CD4-positive, alpha-beta T cell treated with Interleukin-6 for 4 hours (primary cell): ENCODE data around the gene CYP4F11.
"Not testable (repeated sequence)": the region's sequence is repeated elsewhere in the genome, so short reads cannot be mapped to it uniquely, and the experiment has no call there.

ENCODE experiments used
- DNase-seq: peaks from one replicate; pipeline ENCODE4 v3.0.0-alpha.2; 2020; ENCODE audit warnings: mixed read lengths

The CYP4F11 gene

GRCh38 chr19:15922021-15922420 is 12.3 kb downstream of the CYP4F11 start:
- DNase-seq = no peak

DNA sequence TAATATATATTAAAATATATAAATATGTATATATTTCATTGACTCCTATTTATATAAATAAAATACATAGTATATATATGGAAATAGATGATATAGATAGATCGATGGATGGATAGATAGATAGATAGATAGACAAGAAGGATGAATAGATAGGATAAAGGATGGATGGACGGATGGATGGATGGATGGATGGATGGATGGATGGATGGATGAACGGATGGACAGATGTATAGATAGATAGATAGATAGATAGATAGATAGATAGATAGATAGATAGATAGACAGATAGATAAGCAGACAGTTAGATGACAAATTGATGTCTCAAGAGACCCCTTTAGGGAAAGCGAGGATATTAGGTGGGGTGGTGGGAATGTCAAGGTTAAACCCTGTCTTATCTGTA is 15.1 kb downstream of the CYP4F11 start:
- no peak for DNase-seq

- no peak for DNase-seq
Measured at GRCh38 chr19:15915109-15915508, 19.2 kb downstream of the CYP4F11 start.

- no peak for DNase-seq
Measured at GRCh38 chr19:15913830-15914229, 20.5 kb downstream of the CYP4F11 start.

- DNase-seq = no peak
Measured at GRCh38 chr19:15913384-15913783, 20.9 kb downstream of the CYP4F11 start.

- DNase-seq = no peak
Measured at GRCh38 chr19:15911599-15912235, 22.6 kb downstream of the CYP4F11 start.

GRCh38 chr19:15905026-15905425 is 29.3 kb downstream of the CYP4F11 start:
- DNase-seq = no peak

DNA sequence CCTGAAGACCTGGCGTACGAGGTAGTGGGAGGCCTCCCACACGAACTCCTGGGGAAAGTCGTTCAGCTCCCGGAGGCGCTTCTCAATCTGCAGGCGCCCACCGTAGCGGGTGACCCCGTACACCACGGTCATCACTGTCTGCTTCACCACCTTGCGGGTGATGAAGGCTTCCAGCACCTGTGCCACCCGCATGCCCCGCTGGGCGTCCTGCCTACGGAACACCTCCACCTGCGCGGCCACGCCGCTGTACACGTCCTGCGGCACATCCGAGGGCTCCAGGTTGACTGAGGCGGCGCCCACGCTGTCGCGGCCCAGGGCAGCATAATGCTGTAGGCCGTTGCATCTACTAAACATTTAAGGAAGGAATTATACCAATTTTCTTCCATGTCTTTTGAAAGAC is 31.4 kb downstream of the CYP4F11 start:
- not testable (repeated sequence) for DNase-seq

- DNase-seq = no peak
Measured at GRCh38 chr19:15902254-15902653, 32.1 kb downstream of the CYP4F11 start.

- DNase-seq = no peak
Measured at GRCh38 chr19:15900504-15900903, 33.8 kb downstream of the CYP4F11 start.

DNA sequence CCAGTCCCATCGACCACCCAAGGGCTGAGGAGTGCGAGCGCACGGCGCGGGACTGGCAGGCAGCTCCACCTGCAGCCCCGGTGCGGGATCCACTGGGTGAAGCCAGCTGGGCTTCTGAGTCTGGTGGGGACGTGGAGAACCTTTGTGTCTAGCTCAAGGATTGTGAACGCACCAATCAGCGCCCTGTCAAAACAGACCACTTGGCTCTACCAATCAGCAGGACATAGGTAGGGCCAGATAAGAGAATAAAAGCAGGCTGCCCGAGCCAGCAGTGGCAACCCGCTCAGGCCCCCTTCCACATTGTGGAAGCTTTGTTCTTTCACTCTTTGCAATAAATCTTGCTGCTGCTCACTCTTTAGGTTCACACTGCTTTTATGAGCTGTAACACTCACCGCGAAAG is 34.3 kb downstream of the CYP4F11 start:
- not testable (repeated sequence) for DNase-seq

DNA sequence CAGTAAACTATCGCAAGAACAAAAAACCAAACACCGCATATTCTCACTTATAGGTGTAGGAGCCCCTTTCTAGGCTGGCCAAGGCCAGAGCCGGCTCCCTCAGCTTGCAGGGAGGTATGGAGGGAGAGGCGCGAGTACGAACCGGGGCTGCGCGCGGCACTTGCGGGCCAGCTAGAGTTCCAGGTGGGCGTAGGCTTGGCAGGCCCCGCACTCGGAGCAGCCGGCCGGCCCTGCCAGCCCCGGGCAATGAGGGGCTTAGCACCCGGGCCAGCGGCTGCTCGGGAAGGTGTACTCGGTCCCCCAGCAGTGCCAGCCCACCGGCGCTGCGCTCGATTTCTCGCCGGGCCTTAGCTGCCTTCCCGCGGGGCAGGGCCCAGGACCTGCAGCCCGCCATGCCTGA is 34.8 kb downstream of the CYP4F11 start:
- not testable (repeated sequence) for DNase-seq

GRCh38 chr19:15897738-15898276 is 36.5 kb downstream of the CYP4F11 start, which contains the start of gene CYP4F2:
CYP4F2 (minus strand) TSS chr19:15898074; CDS start chr19:15897611, 463 bp downstream.
- no peak for DNase-seq

GRCh38 chr19:15897026-15897737 is 37.1 kb downstream of the CYP4F11 start:
- DNase-seq = no peak

DNA sequence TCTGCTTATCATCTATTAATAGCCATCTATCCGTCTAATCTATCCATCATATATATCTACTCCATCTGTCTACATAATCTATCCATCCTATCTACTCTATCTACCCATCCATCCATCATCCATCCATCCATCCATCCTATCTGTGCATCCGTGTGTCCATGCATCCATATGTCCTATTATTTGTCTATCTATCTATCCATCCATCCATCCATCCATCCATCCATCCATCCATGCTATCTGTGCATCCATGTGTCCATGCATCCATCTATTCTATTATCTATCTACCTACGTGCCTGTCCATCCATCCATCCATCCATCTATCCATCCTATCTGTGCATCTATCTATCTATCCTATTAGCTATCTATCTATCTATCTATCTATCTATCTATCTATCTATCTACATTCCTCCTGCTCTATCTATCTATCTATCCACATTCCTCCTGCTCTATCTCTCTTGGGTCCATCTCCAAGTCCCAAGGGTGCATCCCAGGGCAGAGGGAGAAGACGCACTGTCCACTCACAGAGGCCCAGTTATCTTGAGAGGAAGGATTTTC is 38.4 kb downstream of the CYP4F11 start:
- no peak for DNase-seq

DNA sequence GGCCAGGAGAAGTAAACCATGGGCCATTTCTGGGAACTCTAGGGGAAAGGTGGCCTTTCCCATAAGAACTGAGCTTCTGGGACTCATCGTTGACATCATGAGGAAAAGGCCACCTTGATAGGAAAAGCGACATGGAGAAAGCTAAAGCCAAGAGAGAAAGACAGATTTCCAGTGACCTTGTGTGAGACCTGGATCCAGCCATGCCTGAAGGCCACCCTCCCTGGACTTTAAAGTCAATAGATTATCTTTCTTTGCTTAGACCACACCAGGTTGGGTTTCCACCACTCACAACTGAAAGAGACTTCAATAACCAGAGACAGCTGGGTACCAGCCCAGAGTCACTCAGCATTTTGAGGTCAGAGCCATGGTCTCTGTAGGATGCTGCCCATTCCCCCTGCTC is 40.0 kb downstream of the CYP4F11 start:
- no peak for DNase-seq

DNA sequence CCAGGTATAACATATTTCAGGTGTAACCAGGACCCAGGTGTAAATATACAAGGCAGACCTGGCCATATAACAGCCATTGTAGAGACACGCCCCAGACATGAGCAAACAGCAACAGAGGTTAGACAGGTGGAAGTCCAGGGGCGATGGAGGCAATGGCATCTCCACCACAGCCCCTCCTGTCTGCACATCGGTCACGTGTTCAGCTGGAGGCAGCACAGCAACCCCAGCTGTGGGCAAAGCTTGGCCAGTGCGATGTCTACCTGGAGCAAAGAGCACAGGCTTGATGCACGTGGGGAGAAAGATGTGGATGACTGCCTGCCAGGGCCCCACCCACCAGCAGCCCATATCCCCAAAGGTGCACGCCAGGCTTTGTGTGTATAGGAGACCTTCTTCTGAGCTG is 40.9 kb downstream of the CYP4F11 start:
- DNase-seq = no peak

DNA sequence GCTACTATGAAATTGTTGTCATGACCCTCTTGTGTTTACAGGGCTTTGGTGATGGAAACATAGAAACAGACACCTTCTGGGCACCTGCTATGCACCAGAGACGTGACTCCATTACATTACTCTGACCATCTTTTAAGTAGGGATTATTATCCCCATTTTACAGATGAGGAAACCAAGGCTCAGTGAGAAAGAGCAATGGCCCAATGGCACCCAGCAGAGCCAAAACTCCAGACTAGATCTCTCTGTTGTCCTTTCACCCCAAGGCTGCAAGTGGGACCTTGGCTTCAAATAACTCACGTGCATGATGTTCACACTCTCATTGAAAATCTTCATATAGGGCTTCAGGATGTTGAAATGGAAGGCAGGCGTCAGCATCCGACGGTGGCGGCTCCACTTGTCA is 42.3 kb downstream of the CYP4F11 start:
- DNase-seq = no peak

DNA sequence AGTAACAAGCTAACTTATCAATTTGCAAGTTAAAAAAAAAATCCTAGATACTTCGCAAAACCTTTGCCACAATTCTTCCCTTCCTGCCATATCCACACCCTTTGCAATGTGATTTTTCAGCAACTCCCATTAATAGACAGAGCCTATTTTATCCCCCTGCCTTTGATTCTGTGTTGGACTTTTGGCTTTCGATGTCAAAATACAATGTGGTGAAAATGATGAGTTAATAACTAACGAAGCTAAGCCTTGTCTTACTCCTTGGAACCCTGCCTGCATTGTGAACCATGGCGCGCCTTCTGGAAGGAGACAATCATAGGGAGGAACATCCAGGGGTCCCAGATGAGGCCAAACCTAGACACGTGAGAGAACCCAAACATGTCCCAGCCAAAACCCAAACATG is 42.9 kb downstream of the CYP4F11 start:
- DNase-seq = no peak

- not testable (repeated sequence) for DNase-seq
Measured at GRCh38 chr19:15889339-15889738, 45.0 kb downstream of the CYP4F11 start.

GRCh38 chr19:15885919-15886318 is 48.4 kb downstream of the CYP4F11 start:
- no peak for DNase-seq

DNA sequence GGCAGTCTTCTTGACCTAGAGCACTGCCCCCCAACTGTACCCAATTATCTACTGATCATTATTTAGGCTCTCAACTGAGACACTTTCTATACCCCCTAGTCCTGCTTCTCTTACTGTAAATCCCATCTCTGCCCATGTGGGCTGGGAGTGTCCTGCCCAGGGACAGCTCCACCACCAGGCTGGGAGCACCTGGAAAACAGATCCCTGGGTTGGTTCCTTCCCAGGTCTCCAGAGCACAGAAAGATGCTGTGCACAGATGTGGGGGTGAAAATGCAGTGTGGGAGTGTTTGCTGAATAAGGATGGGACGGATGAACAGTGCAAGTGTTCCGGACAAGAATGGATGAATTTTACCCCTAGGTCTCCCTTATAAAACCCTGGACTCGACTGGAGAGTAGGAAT is 49.2 kb downstream of the CYP4F11 start:
- DNase-seq = no peak

GRCh38 chr19:15883329-15883728 is 51.0 kb downstream of the CYP4F11 start:
- not testable (repeated sequence) for DNase-seq
